ENCODE data around the gene PHETA1. TPM values are rescaled to one million over a fixed set of nuclear protein-coding genes. Genes with fewer than 3 reads are reported as not detected.
A peak's percentile ranks its signal among the peaks of the same experiment; 100 is the strongest.

PHETA1 gene
- total and polyA plus RNA-seq, 10 of the 15 experiments (the other 5 are each of a cell fraction or from before 2014, with no cell fraction given), result 0.02 to 1.3 (median 0.51) TPM; not detected in 1

DNA sequence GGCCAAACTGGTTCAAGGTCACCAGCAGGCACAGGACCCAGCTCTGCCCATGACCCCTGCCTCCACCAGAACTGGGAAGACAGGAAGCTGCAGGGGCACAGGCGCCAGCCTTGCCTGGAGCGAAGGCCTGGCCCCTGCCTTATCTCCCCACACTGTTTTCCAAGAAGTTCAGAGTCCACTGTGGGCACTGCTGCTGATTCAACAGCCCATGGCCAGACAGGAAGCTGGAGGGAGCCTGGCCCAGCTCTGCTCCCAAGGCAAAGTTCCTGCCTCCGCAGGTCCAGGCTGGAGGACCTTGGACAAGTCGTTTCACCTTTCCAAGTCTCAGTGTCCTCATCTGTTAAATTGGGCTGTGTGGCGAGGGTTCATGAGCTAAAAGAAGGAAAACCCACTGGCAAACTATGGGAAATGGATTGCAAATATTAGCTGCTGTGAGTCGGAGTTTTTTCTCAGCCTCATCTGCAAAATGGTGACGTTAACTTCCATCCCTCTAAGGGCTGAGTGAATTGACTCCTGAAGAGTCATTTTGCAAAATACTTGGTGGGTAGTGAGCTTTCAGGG is 1.2 kb downstream of the PHETA1 start:
- WGBS (ENCODE audit: insufficient coverage, insufficient replicate concordance, low lambda C conversion rate, missing lambda C conversion rate), result 73% methylated on average over 7 of the region's 7 CpGs
- RAD21 ChIA-PET (ENCODE audit: unreplicated experiment), result interaction anchor here (1.3 to 1.5 kb wide), 2 partner anchors 31 to 84 kb away, joined by 3 to 4 read pairs; no protein-coding TSS in a partner anchor
- Histone ChIP-seq H4K20me1 (ENCODE audit: control insufficient read depth, insufficient read depth) (no peaks in the 10 kb centered on the region), H3K4me3 (no peak overlapping the region), H3K36me3 (ENCODE audit: control insufficient read depth in 2 of 2, insufficient read depth in 2 of 2, low read length in 1 of 2) (no peaks in the 10 kb centered on the region), H2AFZ (ENCODE audit: control insufficient read depth, low read depth, low read length) (no peak overlapping the region), H3K4me2 (ENCODE audit: control insufficient read depth, insufficient read depth) (peak overlapping the region; percentile 75; the same call in 1 of the 2 replicates), H3K4me1 (ENCODE audit: control insufficient read depth, insufficient read depth, low read length) (peaks cover 2% of the 10 kb centered on the region; the same call in 1 of the 2 replicates), H3K9me3 (replicated peaks; ENCODE audit: control insufficient read depth, insufficient read depth, low read length) (no peaks in the 10 kb centered on the region), H3K9ac (ENCODE audit: control insufficient read depth, insufficient read depth, low read length) (no peak overlapping the region), H3K27ac (ENCODE audit: control insufficient read depth, insufficient read depth) (no peak overlapping the region), H3K27me3 (replicated peaks in 1 of 2; ENCODE audit: control insufficient read depth in 2 of 2, insufficient read depth in 2 of 2, low read length in 1 of 2) (no peaks in the 10 kb centered on the region), H3K79me2 (ENCODE audit: control insufficient read depth, insufficient read depth, low read length) (no peaks in the 10 kb centered on the region)
- in situ Hi-C loops (cut with MboI), result no loop called here
- BruUV-seq (replicated peaks), result no TSS peak
- ATAC-seq (no peak), FAIRE-seq (no peak), DNase-seq (ENCODE audit: low read depth, low spot score) (no peak)
- intact Hi-C loops (cut with micrococcal nuclease; ENCODE audit: unreplicated experiment), result no loop called here
- SMC1A ChIA-PET (ENCODE audit: uncharacterized antibody, unreplicated experiment), result no interaction called here
- CTCF ChIA-PET, result interaction anchor here (0.8 to 1.8 kb wide), 4 partner anchors 29 to 113 kb away, joined by 3 to 6 read pairs (median 4); no protein-coding TSS in a partner anchor
- TF ChIP-seq, protein P1, sequence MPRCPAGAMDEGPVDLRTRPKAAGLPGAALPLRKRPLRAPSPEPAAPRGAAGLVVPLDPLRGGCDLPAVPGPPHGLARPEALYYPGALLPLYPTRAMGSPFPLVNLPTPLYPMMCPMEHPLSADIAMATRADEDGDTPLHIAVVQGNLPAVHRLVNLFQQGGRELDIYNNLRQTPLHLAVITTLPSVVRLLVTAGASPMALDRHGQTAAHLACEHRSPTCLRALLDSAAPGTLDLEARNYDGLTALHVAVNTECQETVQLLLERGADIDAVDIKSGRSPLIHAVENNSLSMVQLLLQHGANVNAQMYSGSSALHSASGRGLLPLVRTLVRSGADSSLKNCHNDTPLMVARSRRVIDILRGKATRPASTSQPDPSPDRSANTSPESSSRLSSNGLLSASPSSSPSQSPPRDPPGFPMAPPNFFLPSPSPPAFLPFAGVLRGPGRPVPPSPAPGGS (IDR thresholded peaks at IDR 0.05; ENCODE audit: borderline replicate concordance, insufficient read depth, low read depth, low read length, poor library complexity, severe bottlenecking), result peak; percentile 58
- no peak for TF ChIP-seq SUZ12 (IDR thresholded peaks at IDR 0.05; ENCODE audit: unreplicated experiment)
- POLR2A ChIA-PET, result interaction anchor here (0.5 to 0.6 kb wide), 2 partner anchors 689 to 1956 kb away, joined by 4 to 5 read pairs; no protein-coding TSS in a partner anchor

DNA sequence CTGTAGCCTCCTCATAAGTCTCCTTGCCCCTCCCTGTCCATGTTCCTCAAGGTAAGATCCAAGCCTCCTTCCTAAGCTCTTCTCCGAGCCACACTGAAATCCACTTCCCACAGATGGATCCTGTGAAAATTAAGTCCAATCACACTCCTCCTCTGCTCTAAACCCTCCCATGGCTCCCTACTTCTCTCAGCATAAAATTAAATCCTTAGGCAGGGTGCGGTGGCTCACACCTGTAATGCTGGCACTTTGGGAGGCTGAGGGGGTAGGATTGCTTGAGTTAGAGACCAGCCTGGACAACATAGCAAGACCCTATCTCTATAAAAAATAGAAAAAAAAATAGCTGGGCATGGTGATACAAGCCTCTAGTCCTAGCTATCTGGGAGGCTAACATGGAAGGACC is 2.3 kb downstream of the PHETA1 start:
- FAIRE-seq, result no peak
- CTCF ChIA-PET, result interaction anchor here (0.9 to 1.8 kb wide), 2 partner anchors 78 to 85 kb away, joined by 3 to 6 read pairs; no protein-coding TSS in a partner anchor
- TF ChIP-seq SIN3A (IDR thresholded peaks at IDR 0.05; ENCODE audit: low read depth, low read length) (no peak), STAT3 (IDR thresholded peaks at IDR 0.05; ENCODE audit: low read depth, low read length) (no peak), SMAD1 (IDR thresholded peaks at IDR 0.05; ENCODE audit: low read depth, partially characterized antibody) (no peak), HDAC6 (IDR thresholded peaks at IDR 0.05; ENCODE audit: unreplicated experiment) (no peak), SREBF1 (IDR thresholded peaks at IDR 0.05; ENCODE audit: low read length) (no peak)
- TF ChIP-seq, protein P2, sequence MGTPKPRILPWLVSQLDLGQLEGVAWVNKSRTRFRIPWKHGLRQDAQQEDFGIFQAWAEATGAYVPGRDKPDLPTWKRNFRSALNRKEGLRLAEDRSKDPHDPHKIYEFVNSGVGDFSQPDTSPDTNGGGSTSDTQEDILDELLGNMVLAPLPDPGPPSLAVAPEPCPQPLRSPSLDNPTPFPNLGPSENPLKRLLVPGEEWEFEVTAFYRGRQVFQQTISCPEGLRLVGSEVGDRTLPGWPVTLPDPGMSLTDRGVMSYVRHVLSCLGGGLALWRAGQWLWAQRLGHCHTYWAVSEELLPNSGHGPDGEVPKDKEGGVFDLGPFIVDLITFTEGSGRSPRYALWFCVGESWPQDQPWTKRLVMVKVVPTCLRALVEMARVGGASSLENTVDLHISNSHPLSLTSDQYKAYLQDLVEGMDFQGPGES (IDR thresholded peaks at IDR 0.05), result no peak
- TF ChIP-seq, protein P3, sequence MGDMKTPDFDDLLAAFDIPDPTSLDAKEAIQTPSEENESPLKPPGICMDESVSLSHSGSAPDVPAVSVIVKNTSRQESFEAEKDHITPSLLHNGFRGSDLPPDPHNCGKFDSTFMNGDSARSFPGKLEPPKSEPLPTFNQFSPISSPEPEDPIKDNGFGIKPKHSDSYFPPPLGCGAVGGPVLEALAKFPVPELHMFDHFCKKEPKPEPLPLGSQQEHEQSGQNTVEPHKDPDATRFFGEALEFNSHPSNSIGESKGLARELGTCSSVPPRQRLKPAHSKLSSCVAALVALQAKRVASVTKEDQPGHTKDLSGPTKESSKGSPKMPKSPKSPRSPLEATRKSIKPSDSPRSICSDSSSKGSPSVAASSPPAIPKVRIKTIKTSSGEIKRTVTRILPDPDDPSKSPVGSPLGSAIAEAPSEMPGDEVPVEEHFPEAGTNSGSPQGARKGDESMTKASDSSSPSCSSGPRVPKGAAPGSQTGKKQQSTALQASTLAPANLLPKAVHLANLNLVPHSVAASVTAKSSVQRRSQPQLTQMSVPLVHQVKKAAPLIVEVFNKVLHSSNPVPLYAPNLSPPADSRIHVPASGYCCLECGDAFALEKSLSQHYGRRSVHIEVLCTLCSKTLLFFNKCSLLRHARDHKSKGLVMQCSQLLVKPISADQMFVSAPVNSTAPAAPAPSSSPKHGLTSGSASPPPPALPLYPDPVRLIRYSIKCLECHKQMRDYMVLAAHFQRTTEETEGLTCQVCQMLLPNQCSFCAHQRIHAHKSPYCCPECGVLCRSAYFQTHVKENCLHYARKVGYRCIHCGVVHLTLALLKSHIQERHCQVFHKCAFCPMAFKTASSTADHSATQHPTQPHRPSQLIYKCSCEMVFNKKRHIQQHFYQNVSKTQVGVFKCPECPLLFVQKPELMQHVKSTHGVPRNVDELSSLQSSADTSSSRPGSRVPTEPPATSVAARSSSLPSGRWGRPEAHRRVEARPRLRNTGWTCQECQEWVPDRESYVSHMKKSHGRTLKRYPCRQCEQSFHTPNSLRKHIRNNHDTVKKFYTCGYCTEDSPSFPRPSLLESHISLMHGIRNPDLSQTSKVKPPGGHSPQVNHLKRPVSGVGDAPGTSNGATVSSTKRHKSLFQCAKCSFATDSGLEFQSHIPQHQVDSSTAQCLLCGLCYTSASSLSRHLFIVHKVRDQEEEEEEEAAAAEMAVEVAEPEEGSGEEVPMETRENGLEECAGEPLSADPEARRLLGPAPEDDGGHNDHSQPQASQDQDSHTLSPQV (IDR thresholded peaks at IDR 0.05), result no peak

More for the DNA sequence above, 2.3 kb downstream of the PHETA1 start:
- ChIA-PET RAD21 (ENCODE audit: unreplicated experiment) (no interaction called here), POLR2A (interaction anchor here (0.5 to 0.6 kb wide), 2 partner anchors 193 to 439 kb away, joined by 3 read pairs; no protein-coding TSS in a partner anchor), SMC1A (ENCODE audit: uncharacterized antibody, unreplicated experiment) (no interaction called here)
- 95% methylated on average over 2 of the region's 2 CpGs for WGBS (ENCODE audit: insufficient coverage, insufficient replicate concordance, low lambda C conversion rate, missing lambda C conversion rate)
- intact Hi-C loops (cut with micrococcal nuclease; ENCODE audit: unreplicated experiment), result no loop called here
- peaks cover 2% of the 10 kb centered on the region; the same call in 1 of the 2 replicates for H3K4me1 ChIP-seq (ENCODE audit: control insufficient read depth, insufficient read depth, low read length)
- no peaks in the 10 kb centered on the region for H3K27me3 ChIP-seq (replicated peaks in 1 of 2; ENCODE audit: control insufficient read depth in 2 of 2, insufficient read depth in 2 of 2, low read length in 1 of 2)
- no peak overlapping the region for H2AFZ ChIP-seq (ENCODE audit: control insufficient read depth, low read depth, low read length)
- no peaks in the 10 kb centered on the region for H3K36me3 ChIP-seq (ENCODE audit: control insufficient read depth in 2 of 2, insufficient read depth in 2 of 2, low read length in 1 of 2)
- DNase-seq (ENCODE audit: low read depth, low spot score) (no peak), ATAC-seq (no peak)
- H3K79me2 ChIP-seq (ENCODE audit: control insufficient read depth, insufficient read depth, low read length), result no peaks in the 10 kb centered on the region
- H3K4me2 ChIP-seq (ENCODE audit: control insufficient read depth, insufficient read depth), result no peak overlapping the region
- H3K4me3 ChIP-seq, result no peak overlapping the region
- H3K9ac ChIP-seq (ENCODE audit: control insufficient read depth, insufficient read depth, low read length), result no peak overlapping the region
- no peaks in the 10 kb centered on the region for H4K20me1 ChIP-seq (ENCODE audit: control insufficient read depth, insufficient read depth)
- H3K27ac ChIP-seq (ENCODE audit: control insufficient read depth, insufficient read depth), result no peak overlapping the region
- no TSS peak for BruUV-seq (replicated peaks)
- no peaks in the 10 kb centered on the region for H3K9me3 ChIP-seq (replicated peaks; ENCODE audit: control insufficient read depth, insufficient read depth, low read length)
- in situ Hi-C loops (cut with MboI), result no loop called here

All from GM12878 (cell line).